Subcutaneous preadipocyte (primary cell): Measurements from ENCODE around the gene UGP2. TPM values are rescaled to one million over a fixed set of nuclear protein-coding genes. Genes with fewer than 3 reads are reported as not detected.

Experiments used
- small RNA-seq: library from RNA; depleted of rRNA; stranded (forward); fragments of <200 nt; gene quantifications from one replicate; pipeline ENCODE3, GENCODE V24; 2012
- total RNA-seq: library from RNA; depleted of rRNA; stranded (reverse); fragments of >200 nt; gene quantifications from 2 replicates; pipeline ENCODE4 v1.2.3, GENCODE V29; 2012

The UGP2 gene
- total RNA-seq: 195 and 224 TPM in 2 replicates

GRCh38 chr2:63841254-63842022 is at the start of gene UGP2:
UGP2 (plus strand) TSS chr2:63841896; CDS start chr2:63842186, 290 bp downstream.

Small RNA genes lying within 50 kb of the gene (small RNA-seq; reads per million reads assigned to genes)
- gene RF01293: not detected

Other genes starting within 250 kb of the UGP2 start
- gene VPS54, start 177.5 kb downstream of the UGP2 start, total RNA-seq: 14.0 and 17.4 TPM in 2 replicates